NB4 (cell line): Measurements from ENCODE around the gene EFTUD2.

Source experiments
- MYC ChIP-seq: IDR thresholded peaks from 2 replicates; pipeline ENCODE4 v1.6.1; 2011; ENCODE audit warnings: low read depth, low read length
- POLR2A ChIP-seq: IDR thresholded peaks from 2 replicates; pipeline ENCODE4 v1.6.1; 2011; ENCODE audit warnings: mild to moderate bottlenecking; ENCODE audit not compliant: insufficient read length; ENCODE audit errors: extremely low read depth
- TF ChIP-seq, protein P1 (sequence below): IDR thresholded peaks from one replicate; pipeline ENCODE4 v1.5.1; 2012; ENCODE audit warnings: low read depth, low read length
- TF ChIP-seq, protein P2 (sequence below): IDR thresholded peaks from 2 replicates; pipeline ENCODE4 v1.6.1; 2011; ENCODE audit warnings: low read depth, low read length

DNA sequence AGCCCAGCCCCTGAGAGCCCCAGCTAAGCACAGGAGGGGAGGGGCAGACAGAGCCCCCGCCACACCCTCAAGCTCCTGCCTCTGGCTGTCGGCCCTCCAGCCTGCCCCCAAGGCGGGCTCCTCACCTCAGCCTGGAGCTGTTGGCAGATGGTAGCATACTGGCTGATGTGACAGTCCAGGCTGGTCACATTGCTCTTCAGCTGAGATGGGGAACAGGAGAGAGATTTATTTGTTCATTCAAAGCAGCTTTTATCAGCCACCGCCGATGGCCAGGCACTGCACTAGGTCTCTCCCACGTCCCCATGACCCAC, 33.5 kb upstream of the EFTUD2 start:
- no peak for TF ChIP-seq POLR2A
- TF ChIP-seq, protein P1, sequence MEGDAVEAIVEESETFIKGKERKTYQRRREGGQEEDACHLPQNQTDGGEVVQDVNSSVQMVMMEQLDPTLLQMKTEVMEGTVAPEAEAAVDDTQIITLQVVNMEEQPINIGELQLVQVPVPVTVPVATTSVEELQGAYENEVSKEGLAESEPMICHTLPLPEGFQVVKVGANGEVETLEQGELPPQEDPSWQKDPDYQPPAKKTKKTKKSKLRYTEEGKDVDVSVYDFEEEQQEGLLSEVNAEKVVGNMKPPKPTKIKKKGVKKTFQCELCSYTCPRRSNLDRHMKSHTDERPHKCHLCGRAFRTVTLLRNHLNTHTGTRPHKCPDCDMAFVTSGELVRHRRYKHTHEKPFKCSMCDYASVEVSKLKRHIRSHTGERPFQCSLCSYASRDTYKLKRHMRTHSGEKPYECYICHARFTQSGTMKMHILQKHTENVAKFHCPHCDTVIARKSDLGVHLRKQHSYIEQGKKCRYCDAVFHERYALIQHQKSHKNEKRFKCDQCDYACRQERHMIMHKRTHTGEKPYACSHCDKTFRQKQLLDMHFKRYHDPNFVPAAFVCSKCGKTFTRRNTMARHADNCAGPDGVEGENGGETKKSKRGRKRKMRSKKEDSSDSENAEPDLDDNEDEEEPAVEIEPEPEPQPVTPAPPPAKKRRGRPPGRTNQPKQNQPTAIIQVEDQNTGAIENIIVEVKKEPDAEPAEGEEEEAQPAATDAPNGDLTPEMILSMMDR: no peak
- TF ChIP-seq, protein P2, sequence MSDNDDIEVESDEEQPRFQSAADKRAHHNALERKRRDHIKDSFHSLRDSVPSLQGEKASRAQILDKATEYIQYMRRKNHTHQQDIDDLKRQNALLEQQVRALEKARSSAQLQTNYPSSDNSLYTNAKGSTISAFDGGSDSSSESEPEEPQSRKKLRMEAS: no peak
- no peak for TF ChIP-seq MYC
